Measurements from ENCODE around the gene SGCA.

- TF ChIP-seq SMC3 (conservative IDR thresholded peaks at IDR 0.05; ENCODE audit: poor library complexity) (no peak), POLR2AphosphoS5 (IDR thresholded peaks at IDR 0.05) (no peak), CTCF (IDR thresholded peaks at IDR 0.05; ENCODE audit: poor library complexity, severe bottlenecking) (no peak), RAD21 (conservative IDR thresholded peaks at IDR 0.05) (no peak), TAF1 (IDR thresholded peaks at IDR 0.05; ENCODE audit: low read depth) (no peak), EZH2 (IDR thresholded peaks at IDR 0.05; ENCODE audit: borderline replicate concordance, insufficient read depth, low read length, poor library complexity, severe bottlenecking) (no peak), REST (IDR thresholded peaks at IDR 0.05; ENCODE audit: borderline replicate concordance) (no peak)
Measured at GRCh38 chr17:50147841-50148225, 18.0 kb upstream of the SGCA start.
